ENCODE results near the gene PSAT1. TPM values are rescaled to one million over a fixed set of nuclear protein-coding genes. Genes with fewer than 3 reads are reported as not detected.

PSAT1 gene
- 238 and 315 TPM in 2 replicates for total RNA-seq (2021)
- percentile 98 among the genes with signal in this experiment for Bru-seq, nascent RNA
- BruChase-seq, experiment 1, labeled RNA remaining after a 2-hour chase, result percentile 93 among the genes with signal in this experiment
- percentile 97 among the genes with signal in this experiment for BruChase-seq, experiment 2, labeled RNA remaining after a 6-hour chase
- long read RNA-seq, transcript PSAT1-201 (8 exons, 1,411 nt), result minor isoform, 19 of 618 reads
- long read RNA-seq, transcript PSAT1-202 (9 exons, 2,188 nt), result major isoform, 549 of 618 reads
- long read RNA-seq, partial matches to known transcripts, result 39 of 618 reads
- long read RNA-seq, other reads (novel, unspliced or antisense), result 11 of 618 reads

GRCh38 chr9:78296893-78297671 lies at the start of gene PSAT1:
PSAT1 (plus strand) TSS chr9:78297125; CDS start chr9:78297211, 86 bp downstream.
- ChIA-PET CTCF (interaction anchor here (0.7 to 1.4 kb wide), 2 partner anchors 33 to 619 kb away, joined by 3 to 4 read pairs; no protein-coding TSS in a partner anchor), POLR2A (ENCODE audit: unreplicated experiment) (interaction anchor here (0.6 to 1.1 kb wide), 7 partner anchors 14 to 1358 kb away, joined by 3 to 29 read pairs (median 10); no protein-coding TSS in a partner anchor)
- Histone ChIP-seq H3K4me1 (replicated peaks; ENCODE audit: insufficient read depth) (peaks cover 22% of the 10 kb centered on the region), H3K27ac (peak within 1 kb of the TSS; percentile 97), H3F3A (ENCODE audit: insufficient read depth, low read depth) (peaks cover 10% of the 10 kb centered on the region; the same call in 1 of the 2 replicates), H3K79me2 (ENCODE audit: low read depth) (peaks cover 51% of the 10 kb centered on the region), H3K4me2 (peak within 1 kb of the TSS; percentile 100), H2AFZ (peak within 1 kb of the TSS; percentile 95), H3K27me3 (ENCODE audit: insufficient read depth, low read depth) (no peaks in the 10 kb centered on the region), H3K36me3 (ENCODE audit: low read depth) (peaks cover 33% of the 10 kb centered on the region), H3K9me3 (ENCODE audit: insufficient read depth, low read depth) (no peaks in the 10 kb centered on the region), H4K20me1 (ENCODE audit: insufficient read depth) (peaks cover 40% of the 10 kb centered on the region), H3K9me2 (ENCODE audit: insufficient read depth) (no peaks in the 10 kb centered on the region), H3K4me3 (peak within 1 kb of the TSS; percentile 63)
- TF ChIP-seq EZH2 (IDR thresholded peaks at IDR 0.05; ENCODE audit: low read depth), result no peak
- TF ChIP-seq CTCF (conservative IDR thresholded peaks at IDR 0.05), result no peak
- peak; percentile 94 to 96 for DNase-seq
- intact Hi-C loops (cut with micrococcal nuclease; ENCODE audit: unreplicated experiment), result loop anchor here (1.0 to 5.0 kb wide), 5 partner anchors 35 to 1120 kb away; partner anchors contain the start of genes CEP78, GNAQ and VPS13A
- BruUV-seq (replicated peaks), result TSS peak; percentile 26

GRCh38 chr9:78248635-78249034 lies 48.3 kb upstream of the PSAT1 start:
- no peaks in the 10 kb centered on the region for H3K9me2 ChIP-seq (ENCODE audit: insufficient read depth)
- H3K4me1 ChIP-seq (replicated peaks; ENCODE audit: insufficient read depth), result no peaks in the 10 kb centered on the region
- H3K4me2 ChIP-seq, result no peak overlapping the region
- no peaks in the 10 kb centered on the region for H4K20me1 ChIP-seq (ENCODE audit: insufficient read depth)
- H3K27me3 ChIP-seq (ENCODE audit: insufficient read depth, low read depth), result no peaks in the 10 kb centered on the region
- DNase-seq, result no peak
- H3F3A ChIP-seq (ENCODE audit: insufficient read depth, low read depth), result no peaks in the 10 kb centered on the region
- no peak overlapping the region for H3K27ac ChIP-seq
- peaks cover 18% of the 10 kb centered on the region; the same call in 1 of the 2 replicates for H3K36me3 ChIP-seq (ENCODE audit: low read depth)
- H3K79me2 ChIP-seq (ENCODE audit: low read depth), result no peaks in the 10 kb centered on the region
- CTCF ChIA-PET, result no interaction called here
- POLR2A ChIA-PET (ENCODE audit: unreplicated experiment), result no interaction called here
- intact Hi-C loops (cut with micrococcal nuclease; ENCODE audit: unreplicated experiment), result no loop called here
- TF ChIP-seq CTCF (conservative IDR thresholded peaks at IDR 0.05) (no peak), EZH2 (IDR thresholded peaks at IDR 0.05; ENCODE audit: low read depth) (no peak)
- no peak overlapping the region for H3K4me3 ChIP-seq
- no peaks in the 10 kb centered on the region for H3K9me3 ChIP-seq (ENCODE audit: insufficient read depth, low read depth)
- no peak overlapping the region for H2AFZ ChIP-seq
- no TSS peak for BruUV-seq (replicated peaks)

- CTCF ChIA-PET, result no interaction called here
- H3K9me3 ChIP-seq (ENCODE audit: insufficient read depth, low read depth), result no peaks in the 10 kb centered on the region
- no TSS peak for BruUV-seq (replicated peaks)
- no peaks in the 10 kb centered on the region for H3F3A ChIP-seq (ENCODE audit: insufficient read depth, low read depth)
- no peaks in the 10 kb centered on the region for H3K79me2 ChIP-seq (ENCODE audit: low read depth)
- H3K27me3 ChIP-seq (ENCODE audit: insufficient read depth, low read depth), result no peaks in the 10 kb centered on the region
- H3K4me3 ChIP-seq, result no peak overlapping the region
- H3K9me2 ChIP-seq (ENCODE audit: insufficient read depth), result no peaks in the 10 kb centered on the region
- intact Hi-C loops (cut with micrococcal nuclease; ENCODE audit: unreplicated experiment), result no loop called here
- H3K4me2 ChIP-seq, result no peak overlapping the region
- TF ChIP-seq EZH2 (IDR thresholded peaks at IDR 0.05; ENCODE audit: low read depth), result no peak
- no peak for TF ChIP-seq CTCF (conservative IDR thresholded peaks at IDR 0.05)
- no peak overlapping the region for H2AFZ ChIP-seq
- peaks cover 9% of the 10 kb centered on the region; the same call in 1 of the 2 replicates for H3K36me3 ChIP-seq (ENCODE audit: low read depth)
- POLR2A ChIA-PET (ENCODE audit: unreplicated experiment), result no interaction called here
- no peak overlapping the region for H3K27ac ChIP-seq
- no peaks in the 10 kb centered on the region for H4K20me1 ChIP-seq (ENCODE audit: insufficient read depth)
- no peaks in the 10 kb centered on the region for H3K4me1 ChIP-seq (replicated peaks; ENCODE audit: insufficient read depth)
- DNase-seq, result no peak
These were observed 47.4 kb upstream of the PSAT1 start for GRCh38 chr9:78249542-78249941.

All from PC-9 (cell line).